ENCODE results near the gene UBE2G1. TPM values are rescaled to one million over a fixed set of nuclear protein-coding genes. Genes with fewer than 3 reads are reported as not detected.
A peak's percentile ranks its signal among the peaks of the same experiment; 100 is the strongest.
"Not testable (repeated sequence)": the region's sequence is repeated elsewhere in the genome, so short reads cannot be mapped to it uniquely, and the experiment has no call there.

UBE2G1 gene
- total RNA-seq, 1 donor from 2014 or later, result 66.6 TPM

GRCh38 chr17:4357671-4358070 lies 8.8 kb downstream of the UBE2G1 start:
- Mint-ChIP-seq H3K27ac (peak overlapping the region; percentile 68), H3K9me3 (no peaks in the 10 kb centered on the region), H3K4me1 (peaks cover 55% of the 10 kb centered on the region), H3K36me3 (ENCODE audit: low read depth) (peaks cover 36% of the 10 kb centered on the region), H3K27me3 (no peaks in the 10 kb centered on the region), H3K4me3 (peak overlapping the region; percentile 24)
- ChIA-PET POLR2A (interaction anchor here (1.0 to 1.4 kb wide), 3 partner anchors 8 to 39 kb away, joined by 4 to 5 read pairs (median 4); no protein-coding TSS in a partner anchor), CTCF (no interaction called here)
- no peak for ATAC-seq (ENCODE audit: low read depth)
- intact Hi-C loops (cut with micrococcal nuclease), result loop anchor here (5.0 kb wide), 1 partner anchor 45 kb away; no protein-coding TSS in a partner anchor
- DNase-seq, result no peak
- TF ChIP-seq CTCF (IDR thresholded peaks at IDR 0.05), result no peak

GRCh38 chr17:4357030-4357628 lies 9.3 kb downstream of the UBE2G1 start:
- Mint-ChIP-seq H3K27ac (peak overlapping the region; percentile 59), H3K27me3 (no peaks in the 10 kb centered on the region), H3K4me1 (peaks cover 53% of the 10 kb centered on the region), H3K4me3 (no peak overlapping the region), H3K36me3 (ENCODE audit: low read depth) (peaks cover 30% of the 10 kb centered on the region), H3K9me3 (no peaks in the 10 kb centered on the region)
- CTCF ChIA-PET, result no interaction called here
- intact Hi-C loops (cut with micrococcal nuclease), result loop anchor here (5.0 kb wide), 1 partner anchor 45 kb away; no protein-coding TSS in a partner anchor
- no peak for DNase-seq
- POLR2A ChIA-PET, result interaction anchor here (1.0 kb wide), 1 partner anchor 9 kb away, joined by 4 read pairs; no protein-coding TSS in a partner anchor
- ATAC-seq (ENCODE audit: low read depth), result no peak
- no peak for TF ChIP-seq CTCF (IDR thresholded peaks at IDR 0.05)

GRCh38 chr17:4354862-4355514 lies 11.5 kb downstream of the UBE2G1 start:
- intact Hi-C loops (cut with micrococcal nuclease), result loop anchor here (5.0 kb wide), 1 partner anchor 43 kb away; no protein-coding TSS in a partner anchor
- Mint-ChIP-seq H3K4me3 (no peak overlapping the region), H3K4me1 (peaks cover 64% of the 10 kb centered on the region), H3K9me3 (no peaks in the 10 kb centered on the region), H3K27me3 (no peaks in the 10 kb centered on the region), H3K36me3 (ENCODE audit: low read depth) (peaks cover 22% of the 10 kb centered on the region), H3K27ac (no peak overlapping the region)
- ChIA-PET POLR2A (interaction anchor here (0.6 to 1.4 kb wide), 2 partner anchors 11 to 14 kb away, joined by 6 to 7 read pairs; no protein-coding TSS in a partner anchor), CTCF (no interaction called here)
- DNase-seq (no peak), ATAC-seq (ENCODE audit: low read depth) (no peak)
- TF ChIP-seq CTCF (IDR thresholded peaks at IDR 0.05), result no peak

- peaks cover 21% of the 10 kb centered on the region for H3K36me3 Mint-ChIP-seq (ENCODE audit: low read depth)
- no peaks in the 10 kb centered on the region for H3K9me3 Mint-ChIP-seq
- DNase-seq (no peak), ATAC-seq (ENCODE audit: low read depth) (no peak)
- peak overlapping the region; percentile 6 for H3K4me3 Mint-ChIP-seq
- no peak for TF ChIP-seq CTCF (IDR thresholded peaks at IDR 0.05)
- peak overlapping the region; percentile 1 for H3K27ac Mint-ChIP-seq
- no peaks in the 10 kb centered on the region for H3K27me3 Mint-ChIP-seq
- H3K4me1 Mint-ChIP-seq, result peaks cover 62% of the 10 kb centered on the region
- POLR2A ChIA-PET, result interaction anchor here (0.6 to 1.4 kb wide), 3 partner anchors 12 to 480 kb away, joined by 3 to 6 read pairs (median 4); no protein-coding TSS in a partner anchor
- CTCF ChIA-PET, result no interaction called here
- intact Hi-C loops (cut with micrococcal nuclease), result no loop called here
Measured at GRCh38 chr17:4354206-4354605, 12.3 kb downstream of the UBE2G1 start.

GRCh38 chr17:4350214-4350613 lies 16.3 kb downstream of the UBE2G1 start:
- H3K27me3 Mint-ChIP-seq; ATAC-seq (ENCODE audit: low read depth); H3K4me3 Mint-ChIP-seq; DNase-seq; intact Hi-C loops (cut with micrococcal nuclease); H3K27ac Mint-ChIP-seq; H3K9me3 Mint-ChIP-seq; CTCF ChIA-PET: not testable (repeated sequence)
- POLR2A ChIA-PET, result interaction anchor here (0.7 kb wide), 1 partner anchor 68 kb away, joined by 10 read pairs; no protein-coding TSS in a partner anchor
- Mint-ChIP-seq H3K4me1 (peaks cover 60% of the 10 kb centered on the region), H3K36me3 (ENCODE audit: low read depth) (peaks cover 13% of the 10 kb centered on the region)

All from activated B cell treated with CpG ODN at 0.5 μM for 24 hours (primary cell).